Neuronal stem cell (in vitro differentiated cells): Measurements from ENCODE around the gene DEDD.

Source experiments
- DNase-seq: peaks from one replicate; pipeline ENCODE4 v3.0.0-alpha.2; 2013; ENCODE audit warnings: low spot score
- H2AFZ ChIP-seq: one replicate; pipeline ENCODE4 v1.6.1; 2013; ENCODE audit warnings: mild to moderate bottlenecking, low read length, inconsistent platforms
- H2AK5ac ChIP-seq: 2 replicates; pipeline ENCODE4 v1.6.1; 2013; ENCODE audit warnings: low read depth, mild to moderate bottlenecking, inconsistent platforms, low read length, moderate library complexity, mixed read lengths
- H2BK120ac ChIP-seq: 2 replicates; pipeline ENCODE4 v1.6.1; 2013; ENCODE audit warnings: low read depth, mild to moderate bottlenecking, inconsistent platforms, low read length, moderate library complexity, mixed read lengths
- H2BK12ac ChIP-seq: one replicate; pipeline ENCODE4 v1.6.1; 2013; ENCODE audit warnings: low read length, inconsistent platforms
- H2BK15ac ChIP-seq: 2 replicates; pipeline ENCODE4 v1.6.1; 2013; ENCODE audit warnings: mild to moderate bottlenecking, low read length, inconsistent platforms, mixed read lengths
- H2BK5ac ChIP-seq: one replicate; pipeline ENCODE4 v1.6.1; 2013; ENCODE audit warnings: inconsistent platforms, mild to moderate bottlenecking, low read length, moderate library complexity
- H3K14ac ChIP-seq: one replicate; pipeline ENCODE4 v1.6.1; 2013; ENCODE audit warnings: low read length, inconsistent platforms
- H3K18ac ChIP-seq: 2 replicates; pipeline ENCODE4 v1.6.1; 2013; ENCODE audit warnings: low read length, inconsistent platforms
- H3K23ac ChIP-seq: 2 replicates; pipeline ENCODE4 v1.6.1; 2013; ENCODE audit warnings: low read depth, mild to moderate bottlenecking, mixed read lengths, low read length, inconsistent platforms; ENCODE audit not compliant: poor library complexity
- H3K27ac ChIP-seq: replicated peaks from 3 replicates; pipeline ENCODE4 v1.5.1; 2013; ENCODE audit warnings: low read length, inconsistent platforms
- H3K27me3 ChIP-seq, 3 experiments: 2 replicates each; pipeline ENCODE4 v1.6.1; 2013; ENCODE audit warnings: low read length in 3 of 3, mild to moderate bottlenecking in 2 of 3, inconsistent platforms in 1 of 3, low read depth in 1 of 3, mixed read lengths in 1 of 3, moderate library complexity in 1 of 3; ENCODE audit not compliant: control insufficient read depth in 3 of 3, insufficient read depth in 3 of 3
- H3K36me3 ChIP-seq, 2 donors: replicated peaks in 1 of 2; 2 replicates each; pipeline ENCODE4 v1.6.1; 2013; ENCODE audit warnings: low read length in 2 of 2; ENCODE audit not compliant: control insufficient read depth in 2 of 2, insufficient read depth in 2 of 2
- H3K4ac ChIP-seq: 2 replicates; pipeline ENCODE4 v1.6.1; 2013; ENCODE audit warnings: inconsistent platforms, mild to moderate bottlenecking, low read length, moderate library complexity
- H3K4me1 ChIP-seq, 2 donors: 1 replicate in 1 of 2; 2 replicates in 1 of 2; pipeline ENCODE4 v1.6.1; 2013; ENCODE audit warnings: low read length in 2 of 2, low read depth in 1 of 2; ENCODE audit not compliant: control insufficient read depth in 2 of 2, insufficient read depth in 1 of 2
- H3K4me2 ChIP-seq: one replicate; pipeline ENCODE4 v1.6.1; 2013; ENCODE audit warnings: mild to moderate bottlenecking, low read length, inconsistent platforms; ENCODE audit not compliant: insufficient read depth, poor library complexity, severe bottlenecking
- H3K4me3 ChIP-seq, 2 donors: 2 replicates each; pipeline ENCODE4 v1.5.1; 2013; ENCODE audit warnings: low read length in 2 of 2, mild to moderate bottlenecking in 2 of 2, inconsistent platforms in 1 of 2, moderate library complexity in 1 of 2
- H3K79me1 ChIP-seq: one replicate; pipeline ENCODE4 v1.6.1; 2013; ENCODE audit warnings: low read depth, mild to moderate bottlenecking, inconsistent platforms, low read length, moderate library complexity
- H3K9ac ChIP-seq: one replicate; pipeline ENCODE4 v1.6.1; 2013; ENCODE audit warnings: mild to moderate bottlenecking, low read depth, low read length, inconsistent platforms; ENCODE audit not compliant: poor library complexity
- H3K9me3 ChIP-seq, 2 donors: replicated peaks in 1 of 2; 2 replicates each; pipeline versions ENCODE3 to v1.6.1; 2013; ENCODE audit warnings: low read length in 2 of 2, mild to moderate bottlenecking in 2 of 2, inconsistent platforms in 1 of 2, low read depth in 1 of 2, mixed read lengths in 1 of 2, moderate library complexity in 1 of 2; ENCODE audit not compliant: control insufficient read depth in 2 of 2, insufficient read depth in 1 of 2
- H4K8ac ChIP-seq: one replicate; pipeline ENCODE4 v1.6.1; 2013; ENCODE audit warnings: low read depth, mild to moderate bottlenecking, inconsistent platforms, low read length, moderate library complexity
- H4K91ac ChIP-seq: one replicate; pipeline ENCODE4 v1.6.1; 2013; ENCODE audit warnings: low read length, low read depth, mild to moderate bottlenecking, inconsistent platforms; ENCODE audit not compliant: poor library complexity
- WGBS, 2 donors: extraction: QIAGEN DNeasy Blood & Tissue Kit; methylation state at CpG; one replicate each; pipeline ENCODE4 v1.1.7; 2013; ENCODE audit warnings: missing lambda C conversion rate in 2 of 2, mixed read lengths in 1 of 2; ENCODE audit not compliant: insufficient read length in 2 of 2, insufficient replicate concordance in 1 of 2; ENCODE audit errors: extremely low coverage in 2 of 2; 5-methylcytosine and 5-hydroxymethylcytosine counted together

DEDD gene

GRCh38 chr1:161160671-161161145 is 28.2 kb upstream of the DEDD start:
- H3K4me1 ChIP-seq, result peaks cover 5 to 9% of the 10 kb centered on the region in 2 donors
- no peak overlapping the region for H2BK120ac ChIP-seq
- H4K8ac ChIP-seq, result no peak overlapping the region
- no peak overlapping the region for H2BK15ac ChIP-seq
- no peak for DNase-seq
- H3K36me3 ChIP-seq, result peaks cover 35 to 72% of the 10 kb centered on the region in 2 donors
- H3K4me2 ChIP-seq, result no peak overlapping the region
- H3K27ac ChIP-seq, result no peak overlapping the region
- H2BK12ac ChIP-seq, result no peak overlapping the region
- H3K79me1 ChIP-seq, result peaks cover 5% of the 10 kb centered on the region
- peak overlapping the region in 1 of 2 donors; percentile 65 for H3K4me3 ChIP-seq
- no peak overlapping the region for H3K14ac ChIP-seq
- H3K9ac ChIP-seq, result no peak overlapping the region
- no peaks in the 10 kb centered on the region for H3K9me3 ChIP-seq
- H2AK5ac ChIP-seq, result no peak overlapping the region
- no peak overlapping the region for H3K18ac ChIP-seq
- H3K23ac ChIP-seq, result no peak overlapping the region
- no peak overlapping the region for H2BK5ac ChIP-seq
- no peak overlapping the region for H2AFZ ChIP-seq
- H3K27me3 ChIP-seq, result no peaks in the 10 kb centered on the region
- WGBS, 2 donors, result no CpG with 5 or more reads among the region's 22 CpGs
- no peak overlapping the region for H4K91ac ChIP-seq
- no peak overlapping the region for H3K4ac ChIP-seq

- Histone ChIP-seq H2AFZ (peak overlapping the region; percentile 97), H3K4me1 (peaks cover 5 to 9% of the 10 kb centered on the region in 2 donors), H3K9me3 (no peaks in the 10 kb centered on the region), H2BK15ac (no peak overlapping the region), H3K27ac (peak overlapping the region; percentile 68), H3K9ac (no peak overlapping the region), H3K4ac (no peak overlapping the region), H2AK5ac (no peak overlapping the region), H3K79me1 (peaks cover 5% of the 10 kb centered on the region), H3K14ac (no peak overlapping the region), H3K27me3 (no peaks in the 10 kb centered on the region), H4K91ac (no peak overlapping the region), H2BK5ac (peak overlapping the region; percentile 43), H3K36me3 (peaks cover 33 to 69% of the 10 kb centered on the region in 2 donors), H3K4me2 (peak overlapping the region; percentile 66), H2BK12ac (no peak overlapping the region), H3K4me3 (peak overlapping the region; percentile 65 to 89), H3K18ac (peak overlapping the region; percentile 40), H3K23ac (no peak overlapping the region), H2BK120ac (no peak overlapping the region), H4K8ac (no peak overlapping the region)
- WGBS, 2 donors, result no CpG with 5 or more reads among the region's 11 CpGs
- no peak for DNase-seq
These were observed 27.4 kb upstream of the DEDD start for GRCh38 chr1:161159913-161160243.

DNA sequence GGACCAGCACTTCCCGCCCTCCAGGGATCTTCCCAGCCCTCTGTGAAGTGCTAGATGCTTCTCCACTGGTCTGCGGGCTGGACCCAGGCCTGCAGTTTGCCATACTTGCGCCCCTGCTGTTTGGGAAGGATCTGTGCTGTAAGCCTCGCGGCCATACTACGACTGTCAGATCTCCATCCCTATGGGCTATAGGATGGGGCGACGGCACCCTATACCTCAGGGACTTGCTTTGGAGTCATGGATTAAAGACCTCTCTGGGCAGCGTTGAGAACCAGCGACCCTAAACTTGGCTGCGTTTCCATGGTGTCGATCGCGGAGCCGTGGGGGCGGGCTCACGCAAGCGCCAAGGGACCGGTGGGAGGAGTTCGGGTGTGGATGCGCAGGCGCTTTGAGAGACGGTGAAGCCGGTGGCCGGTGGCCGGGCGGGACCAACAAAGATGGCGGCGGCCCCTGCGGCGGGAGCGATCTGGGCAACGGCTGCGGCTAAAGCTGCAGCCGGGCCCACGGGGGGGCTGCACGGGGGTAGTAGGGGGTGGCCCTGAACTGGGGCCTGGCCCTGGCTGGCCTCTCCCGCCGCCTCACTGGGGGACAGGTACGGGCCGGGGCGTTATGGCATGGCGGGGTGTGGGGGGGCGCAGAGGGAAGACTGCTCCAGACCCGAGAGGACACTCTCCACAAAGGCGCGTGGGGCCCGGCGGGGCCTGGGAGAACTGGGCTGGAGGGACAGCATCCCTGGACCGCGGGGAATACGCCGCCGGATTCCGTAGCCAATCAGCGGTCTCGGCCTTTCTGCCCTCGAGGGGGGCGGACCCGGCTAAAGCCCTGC is 26.8 kb upstream of the DEDD start, which contains the start of gene USP21:
Gene USP21, plus strand, starts transcription at position 414 of the 826 bp plus-strand sequence. CDS start 1,141 bp downstream, outside the sequence.
- H4K91ac ChIP-seq, result no peak within 1 kb of the TSS
- peak within 1 kb of the TSS; percentile 6 for H3K23ac ChIP-seq
- H3K27me3 ChIP-seq, result no peaks in the 10 kb centered on the region
- peak within 1 kb of the TSS; percentile 66 for H3K4me2 ChIP-seq
- no peak within 1 kb of the TSS for H3K4ac ChIP-seq
- no peak within 1 kb of the TSS for H4K8ac ChIP-seq
- peaks cover 5% of the 10 kb centered on the region for H3K79me1 ChIP-seq
- H3K4me1 ChIP-seq, result peaks cover 5 to 9% of the 10 kb centered on the region in 2 donors
- no CpG with 5 or more reads among the region's 60 CpGs for WGBS, 2 donors
- no peak within 1 kb of the TSS for H2BK120ac ChIP-seq
- no peak within 1 kb of the TSS for H2BK15ac ChIP-seq
- peak within 1 kb of the TSS; percentile 68 for H3K27ac ChIP-seq
- DNase-seq, result peak; percentile 92
- peak within 1 kb of the TSS; percentile 43 for H2BK5ac ChIP-seq
- H3K14ac ChIP-seq, result no peak within 1 kb of the TSS
- H3K36me3 ChIP-seq, result peaks cover 30 to 63% of the 10 kb centered on the region in 2 donors
- peak within 1 kb of the TSS; percentile 85 for H3K9ac ChIP-seq
- H3K4me3 ChIP-seq, result peak within 1 kb of the TSS; percentile 65 to 89
- H2AFZ ChIP-seq, result peak within 1 kb of the TSS; percentile 97
- no peak within 1 kb of the TSS for H2BK12ac ChIP-seq
- H2AK5ac ChIP-seq, result peak within 1 kb of the TSS; percentile 27
- peak within 1 kb of the TSS; percentile 94 for H3K18ac ChIP-seq
- no peaks in the 10 kb centered on the region for H3K9me3 ChIP-seq

DNA sequence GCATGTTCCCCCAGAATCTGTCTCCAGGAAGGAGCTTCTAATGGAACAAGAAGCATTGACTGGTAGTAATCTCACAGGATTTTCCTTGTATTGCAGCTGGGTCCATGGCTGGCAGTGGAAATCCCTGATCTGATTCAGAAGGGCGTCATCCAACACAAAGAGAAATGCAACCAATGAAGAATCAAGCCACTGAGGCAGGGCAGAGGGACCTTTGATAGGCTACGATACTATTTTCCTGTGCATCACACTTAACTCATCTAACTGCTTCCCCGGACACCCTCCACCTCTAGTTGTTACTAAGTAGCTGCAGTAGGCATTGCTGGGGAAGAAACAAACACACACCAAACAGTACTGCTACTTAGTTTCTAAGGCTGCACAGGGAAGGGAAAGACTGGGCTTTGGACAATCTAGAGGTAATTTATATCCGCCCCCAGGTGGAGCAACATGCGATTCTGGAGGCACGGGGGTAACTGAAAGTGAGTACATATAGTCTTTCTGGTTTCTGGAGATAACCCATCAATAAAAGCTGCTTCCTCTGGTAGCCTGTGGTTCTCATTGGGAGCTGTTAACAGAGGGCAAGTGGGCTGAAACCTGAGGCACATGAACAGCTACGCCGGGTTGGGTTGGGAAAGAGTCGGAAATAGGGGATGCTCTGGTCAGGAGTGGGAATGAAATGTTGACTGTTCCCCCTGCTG is 26.0 kb upstream of the DEDD start:
- H3K9me3 ChIP-seq, result no peaks in the 10 kb centered on the region
- H3K18ac ChIP-seq, result no peak overlapping the region
- no peak overlapping the region for H3K4ac ChIP-seq
- H2BK15ac ChIP-seq, result no peak overlapping the region
- no peak overlapping the region for H3K9ac ChIP-seq
- H4K8ac ChIP-seq, result no peak overlapping the region
- no peak overlapping the region for H3K14ac ChIP-seq
- peaks cover 27 to 55% of the 10 kb centered on the region in 2 donors for H3K36me3 ChIP-seq
- H2AFZ ChIP-seq, result peak overlapping the region; percentile 97
- no peaks in the 10 kb centered on the region for H3K27me3 ChIP-seq
- peak overlapping the region in 1 of 2 donors; percentile 65 for H3K4me3 ChIP-seq
- no peak for DNase-seq
- no peak overlapping the region for H2BK12ac ChIP-seq
- H2BK120ac ChIP-seq, result no peak overlapping the region
- H4K91ac ChIP-seq, result no peak overlapping the region
- H3K4me2 ChIP-seq, result peak overlapping the region; percentile 40
- peaks cover 5 to 9% of the 10 kb centered on the region in 2 donors for H3K4me1 ChIP-seq
- peaks cover 5% of the 10 kb centered on the region for H3K79me1 ChIP-seq
- no peak overlapping the region for H2AK5ac ChIP-seq
- no peak overlapping the region for H2BK5ac ChIP-seq
- H3K27ac ChIP-seq, result peak overlapping the region; percentile 54
- no CpG with 5 or more reads among the region's 9 CpGs for WGBS, 2 donors
- H3K23ac ChIP-seq, result no peak overlapping the region
